ENCODE results near the gene KRTAP5-5. TPM values are rescaled to one million over a fixed set of nuclear protein-coding genes. Genes with fewer than 3 reads are reported as not detected.

The KRTAP5-5 gene
- total RNA-seq, 1 donor from 2014 or later, result not detected

DNA sequence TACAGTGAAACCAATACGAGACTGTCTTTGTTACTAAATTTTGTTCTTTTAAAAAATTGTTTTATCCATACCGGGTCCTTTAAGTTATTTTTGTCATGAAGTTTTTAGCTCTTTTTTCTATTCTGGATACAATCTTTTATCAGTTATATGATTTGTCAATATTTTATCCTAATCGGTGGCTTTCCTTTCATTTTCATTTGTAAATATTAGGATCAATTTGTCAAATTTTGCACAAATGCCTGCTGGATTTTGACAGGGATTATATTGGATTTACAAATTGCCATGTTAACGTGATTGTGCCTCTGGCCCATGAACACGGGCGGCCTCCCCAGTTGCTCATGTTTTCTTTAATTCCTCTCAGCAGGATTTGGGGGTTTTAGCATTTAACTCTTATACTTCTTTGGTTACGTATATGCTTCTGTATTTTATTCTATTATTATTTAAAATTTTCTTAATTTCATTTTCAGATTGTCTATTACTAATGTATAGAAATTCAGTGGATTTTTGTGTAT is 46.7 kb downstream of the KRTAP5-5 start:
- H3K36me3 ChIP-seq (ENCODE audit: control insufficient read depth, insufficient read depth, low read length), result no peaks in the 10 kb centered on the region
- no peak for DNase-seq (ENCODE audit: low read depth)
- FAIRE-seq, result no peak
- no peaks in the 10 kb centered on the region for H3K27me3 ChIP-seq (ENCODE audit: control insufficient read depth, insufficient read depth, low read length)
- no peak overlapping the region for H3K4me3 ChIP-seq (ENCODE audit: low read depth, low read length)
- TF ChIP-seq, protein P1, sequence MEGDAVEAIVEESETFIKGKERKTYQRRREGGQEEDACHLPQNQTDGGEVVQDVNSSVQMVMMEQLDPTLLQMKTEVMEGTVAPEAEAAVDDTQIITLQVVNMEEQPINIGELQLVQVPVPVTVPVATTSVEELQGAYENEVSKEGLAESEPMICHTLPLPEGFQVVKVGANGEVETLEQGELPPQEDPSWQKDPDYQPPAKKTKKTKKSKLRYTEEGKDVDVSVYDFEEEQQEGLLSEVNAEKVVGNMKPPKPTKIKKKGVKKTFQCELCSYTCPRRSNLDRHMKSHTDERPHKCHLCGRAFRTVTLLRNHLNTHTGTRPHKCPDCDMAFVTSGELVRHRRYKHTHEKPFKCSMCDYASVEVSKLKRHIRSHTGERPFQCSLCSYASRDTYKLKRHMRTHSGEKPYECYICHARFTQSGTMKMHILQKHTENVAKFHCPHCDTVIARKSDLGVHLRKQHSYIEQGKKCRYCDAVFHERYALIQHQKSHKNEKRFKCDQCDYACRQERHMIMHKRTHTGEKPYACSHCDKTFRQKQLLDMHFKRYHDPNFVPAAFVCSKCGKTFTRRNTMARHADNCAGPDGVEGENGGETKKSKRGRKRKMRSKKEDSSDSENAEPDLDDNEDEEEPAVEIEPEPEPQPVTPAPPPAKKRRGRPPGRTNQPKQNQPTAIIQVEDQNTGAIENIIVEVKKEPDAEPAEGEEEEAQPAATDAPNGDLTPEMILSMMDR (IDR thresholded peaks at IDR 0.05; ENCODE audit: insufficient read depth, low read length, severe bottlenecking), result no peak

GRCh38 chr11:1679881-1680280 is 50.3 kb downstream of the KRTAP5-5 start:
- DNase-seq (ENCODE audit: low read depth) (no peak), FAIRE-seq (no peak)
- Histone ChIP-seq H3K27me3 (ENCODE audit: control insufficient read depth, insufficient read depth, low read length) (no peaks in the 10 kb centered on the region), H3K36me3 (ENCODE audit: control insufficient read depth, insufficient read depth, low read length) (no peaks in the 10 kb centered on the region), H3K4me3 (ENCODE audit: low read depth, low read length) (no peak overlapping the region)
- TF ChIP-seq, protein P1 (IDR thresholded peaks at IDR 0.05; ENCODE audit: insufficient read depth, low read length, severe bottlenecking), result no peak

Other genes starting within 250 kb of the KRTAP5-5 start
- 0.38 TPM in 1 of 2 replicates, not detected in the other for gene BRSK2, start 239.8 kb upstream of the KRTAP5-5 start, total RNA-seq
- 38.2 and 41.1 TPM in 2 replicates for gene MOB2, start 143.0 kb upstream of the KRTAP5-5 start, total RNA-seq
- gene DUSP8, start 57.5 kb upstream of the KRTAP5-5 start, total RNA-seq, result 0.26 and 0.64 TPM in 2 replicates
- gene KRTAP5-1, start 44.5 kb upstream of the KRTAP5-5 start, total RNA-seq, result not detected in 2 replicates
- gene KRTAP5-2, start 31.5 kb upstream of the KRTAP5-5 start, total RNA-seq, result not detected in 2 replicates
- gene KRTAP5-3, start 21.3 kb upstream of the KRTAP5-5 start, total RNA-seq, result not detected in 2 replicates
- not detected in 2 replicates for gene KRTAP5-4, start 7.6 kb upstream of the KRTAP5-5 start, total RNA-seq
- gene KRTAP5-6, start 67.4 kb downstream of the KRTAP5-5 start, total RNA-seq, result not detected in 2 replicates
- gene IFITM10, start 120.8 kb downstream of the KRTAP5-5 start, total RNA-seq, result 1.3 and 2.4 TPM in 2 replicates
- 214 and 389 TPM in 2 replicates for gene CTSD, start 134.2 kb downstream of the KRTAP5-5 start, total RNA-seq
- 0.53 and 1.5 TPM in 2 replicates for gene SYT8, start 205.2 kb downstream of the KRTAP5-5 start, total RNA-seq
- 0.26 TPM in 1 of 2 replicates, not detected in the other for gene TNNI2, start 209.2 kb downstream of the KRTAP5-5 start, total RNA-seq
- gene LSP1, start 223.3 kb downstream of the KRTAP5-5 start, total RNA-seq, result 0.26 TPM in 2 replicates